ENCODE measurements around the gene OPRM1. TPM values are rescaled to one million over a fixed set of nuclear protein-coding genes. Genes with fewer than 3 reads are reported as not detected.

Gene OPRM1
- total RNA-seq, 4 donors from 2014 or later: not detected

- Histone ChIP-seq H3K4me3 (no peak overlapping the region), H3K4me1 (no peaks in the 10 kb centered on the region), H3K36me3 (no peaks in the 10 kb centered on the region), H3K9me3 (no peaks in the 10 kb centered on the region), H3K27ac (no peak overlapping the region), H3K27me3 (no peaks in the 10 kb centered on the region)
- no peak for DNase-seq (ENCODE audit: low spot score in 2 of 2)
- TF ChIP-seq CTCF (IDR thresholded peaks at IDR 0.05): no peak
- TF ChIP-seq EP300 (IDR thresholded peaks at IDR 0.05): no peak
- no peak for TF ChIP-seq POLR2A (IDR thresholded peaks at IDR 0.05)
- 82 to 83% methylated on average over 10 of the region's 10 CpGs for WGBS, 2 donors
Observed at GRCh38 chr6:154001494-154002285, 37.4 kb upstream of the OPRM1 start.

- Histone ChIP-seq H3K4me3 (no peak overlapping the region), H3K4me1 (no peaks in the 10 kb centered on the region), H3K27me3 (no peaks in the 10 kb centered on the region), H3K36me3 (no peaks in the 10 kb centered on the region), H3K27ac (no peak overlapping the region), H3K9me3 (peaks cover 0 to 9% (median 2%) of the 10 kb centered on the region in 4 donors)
- 88 to 90% methylated on average over 5 of the region's 5 CpGs for WGBS, 2 donors
- no peak for TF ChIP-seq CTCF (IDR thresholded peaks at IDR 0.05)
- TF ChIP-seq POLR2A (IDR thresholded peaks at IDR 0.05): no peak
- no peak for TF ChIP-seq EP300 (IDR thresholded peaks at IDR 0.05)
- no peak for DNase-seq (ENCODE audit: low spot score in 2 of 2)
Observed at GRCh38 chr6:154002894-154003293, 36.1 kb upstream of the OPRM1 start.

GRCh38 chr6:154010371-154010770, 28.7 kb upstream of the OPRM1 start:
- H3K4me3 ChIP-seq: no peak overlapping the region

GRCh38 chr6:154012852-154013251, 26.2 kb upstream of the OPRM1 start:
- H3K4me3 ChIP-seq: no peak overlapping the region
- TF ChIP-seq EP300 (IDR thresholded peaks at IDR 0.05) (no peak), POLR2A (IDR thresholded peaks at IDR 0.05) (no peak), CTCF (IDR thresholded peaks at IDR 0.05) (no peak)
- 54 to 55% methylated on average over 2 of the region's 2 CpGs for WGBS, 2 donors
- H3K9me3 ChIP-seq: no peaks in the 10 kb centered on the region
- H3K4me1 ChIP-seq: no peaks in the 10 kb centered on the region
- H3K27ac ChIP-seq: no peak overlapping the region
- DNase-seq (ENCODE audit: low spot score in 2 of 2): no peak
- H3K27me3 ChIP-seq: no peaks in the 10 kb centered on the region
- no peaks in the 10 kb centered on the region for H3K36me3 ChIP-seq

More at GRCh38 chr6:154010371-154010770, 28.7 kb upstream of the OPRM1 start:
- no peak overlapping the region for H3K27ac ChIP-seq
- H3K4me1 ChIP-seq: no peaks in the 10 kb centered on the region
- peaks cover 0 to 9% (median 2%) of the 10 kb centered on the region in 4 donors for H3K9me3 ChIP-seq
- no peaks in the 10 kb centered on the region for H3K27me3 ChIP-seq
- 33% methylated on average over 1 of the region's 1 CpG for WGBS, 2 donors
- TF ChIP-seq EP300 (IDR thresholded peaks at IDR 0.05) (no peak), CTCF (IDR thresholded peaks at IDR 0.05) (no peak), POLR2A (IDR thresholded peaks at IDR 0.05) (no peak)
- DNase-seq (ENCODE audit: low spot score in 2 of 2): no peak
- H3K36me3 ChIP-seq: no peaks in the 10 kb centered on the region

GRCh38 chr6:154017786-154018185, 21.3 kb upstream of the OPRM1 start:
- Histone ChIP-seq H3K27me3 (no peaks in the 10 kb centered on the region), H3K36me3 (no peaks in the 10 kb centered on the region), H3K4me1 (no peaks in the 10 kb centered on the region), H3K4me3 (no peak overlapping the region), H3K27ac (no peak overlapping the region), H3K9me3 (no peaks in the 10 kb centered on the region)
- no peak for DNase-seq (ENCODE audit: low spot score in 2 of 2)
- 73 to 77% methylated on average over 3 of the region's 3 CpGs for WGBS, 2 donors
- TF ChIP-seq CTCF (IDR thresholded peaks at IDR 0.05) (no peak), EP300 (IDR thresholded peaks at IDR 0.05) (no peak), POLR2A (IDR thresholded peaks at IDR 0.05) (no peak)
